ENCODE measurements around the gene ADCYAP1.

The ADCYAP1 gene

DNA sequence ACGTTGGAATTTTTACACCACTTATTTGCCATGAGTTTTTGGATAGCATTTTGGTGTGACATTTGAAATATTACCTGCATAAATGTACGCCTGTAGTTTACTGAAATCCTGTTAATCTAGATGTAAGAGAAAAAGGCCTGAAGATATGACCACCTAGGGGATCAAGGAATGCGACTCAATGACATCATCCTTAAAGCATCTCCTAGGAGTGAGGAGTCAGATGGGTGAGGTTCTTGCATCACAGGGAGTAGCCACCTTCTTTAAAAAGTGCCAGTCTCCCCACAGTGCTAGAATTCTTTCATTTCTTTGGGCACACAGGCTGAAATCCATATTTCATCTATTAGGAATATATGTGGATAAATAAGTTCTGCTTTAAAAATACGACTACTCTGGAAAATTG is 34.5 kb downstream of the ADCYAP1 start:
- no peak overlapping the region for H3K4me3 ChIP-seq (replicated peaks; ENCODE audit: low read depth, low read length)
- TF ChIP-seq, protein P1, sequence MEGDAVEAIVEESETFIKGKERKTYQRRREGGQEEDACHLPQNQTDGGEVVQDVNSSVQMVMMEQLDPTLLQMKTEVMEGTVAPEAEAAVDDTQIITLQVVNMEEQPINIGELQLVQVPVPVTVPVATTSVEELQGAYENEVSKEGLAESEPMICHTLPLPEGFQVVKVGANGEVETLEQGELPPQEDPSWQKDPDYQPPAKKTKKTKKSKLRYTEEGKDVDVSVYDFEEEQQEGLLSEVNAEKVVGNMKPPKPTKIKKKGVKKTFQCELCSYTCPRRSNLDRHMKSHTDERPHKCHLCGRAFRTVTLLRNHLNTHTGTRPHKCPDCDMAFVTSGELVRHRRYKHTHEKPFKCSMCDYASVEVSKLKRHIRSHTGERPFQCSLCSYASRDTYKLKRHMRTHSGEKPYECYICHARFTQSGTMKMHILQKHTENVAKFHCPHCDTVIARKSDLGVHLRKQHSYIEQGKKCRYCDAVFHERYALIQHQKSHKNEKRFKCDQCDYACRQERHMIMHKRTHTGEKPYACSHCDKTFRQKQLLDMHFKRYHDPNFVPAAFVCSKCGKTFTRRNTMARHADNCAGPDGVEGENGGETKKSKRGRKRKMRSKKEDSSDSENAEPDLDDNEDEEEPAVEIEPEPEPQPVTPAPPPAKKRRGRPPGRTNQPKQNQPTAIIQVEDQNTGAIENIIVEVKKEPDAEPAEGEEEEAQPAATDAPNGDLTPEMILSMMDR (IDR thresholded peaks at IDR 0.05; ENCODE audit: low read depth, low read length, missing control alignments): no peak
- DNase-seq (ENCODE audit: extremely low read depth, low read depth): no peak

DNA sequence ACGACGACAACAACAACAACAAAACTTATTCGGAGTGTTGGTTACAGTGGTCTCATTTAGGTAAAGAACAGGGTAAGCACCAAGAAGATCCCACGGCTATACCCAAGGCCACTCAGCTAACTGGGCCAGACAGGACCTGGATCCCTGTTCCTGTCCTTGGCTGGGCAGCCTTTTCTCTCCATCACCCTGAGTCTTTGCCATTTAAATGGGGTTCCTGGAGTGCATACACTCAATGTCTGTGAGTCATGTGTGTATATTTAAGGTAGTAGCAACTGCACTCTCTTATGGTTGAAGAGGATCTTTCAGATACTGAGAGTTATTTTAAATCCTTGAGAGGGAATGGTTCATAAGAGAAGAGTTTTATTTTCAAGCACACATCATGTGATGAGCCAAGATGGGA is 35.3 kb downstream of the ADCYAP1 start:
- no peak overlapping the region for H3K4me3 ChIP-seq (replicated peaks; ENCODE audit: low read depth, low read length)
- TF ChIP-seq, protein P1 (IDR thresholded peaks at IDR 0.05; ENCODE audit: low read depth, low read length, missing control alignments): no peak
- no peak for DNase-seq (ENCODE audit: extremely low read depth, low read depth)

DNA sequence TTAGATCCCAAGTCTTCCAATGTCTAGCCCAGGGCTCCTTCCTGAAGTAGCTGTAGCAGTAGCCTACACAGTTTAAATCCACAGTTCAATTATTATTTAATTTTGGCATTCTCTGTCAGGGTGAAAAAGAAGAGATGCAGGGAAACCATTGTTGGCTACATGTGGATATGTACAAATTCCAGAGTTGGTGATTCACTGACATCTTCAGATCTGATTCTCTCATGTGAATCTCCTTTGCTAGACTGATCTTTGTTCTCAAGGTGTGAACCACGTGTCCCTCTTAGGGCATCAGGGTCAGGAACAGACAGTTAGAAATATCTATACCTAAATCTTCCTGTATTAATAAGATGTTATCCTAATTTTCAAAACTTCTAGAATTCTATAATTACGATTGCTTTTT is 36.7 kb downstream of the ADCYAP1 start:
- no peak overlapping the region for H3K4me3 ChIP-seq (replicated peaks; ENCODE audit: low read depth, low read length)
- TF ChIP-seq, protein P1 (IDR thresholded peaks at IDR 0.05; ENCODE audit: low read depth, low read length, missing control alignments): no peak
- no peak for DNase-seq (ENCODE audit: extremely low read depth, low read depth)

DNA sequence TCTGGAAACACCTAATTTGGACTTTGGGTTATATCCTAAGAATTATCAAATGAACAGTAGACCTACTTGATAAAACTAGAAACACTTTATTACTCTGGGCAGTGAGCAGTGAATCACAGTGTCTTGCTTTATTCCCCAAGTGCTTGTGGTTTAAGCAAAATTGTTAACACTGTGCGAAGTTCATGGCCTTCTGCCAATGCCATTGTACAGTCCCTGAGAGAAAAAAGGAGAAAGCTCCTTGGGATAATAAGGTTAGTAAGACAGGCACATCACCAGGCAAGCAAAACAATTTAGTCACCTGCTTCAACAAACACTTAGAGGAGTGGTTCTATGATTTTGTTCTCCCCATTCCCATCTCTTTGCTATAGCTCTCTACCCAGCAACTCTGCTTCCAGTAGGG is 39.8 kb downstream of the ADCYAP1 start:
- no peak for DNase-seq (ENCODE audit: extremely low read depth, low read depth)
- H3K4me3 ChIP-seq (replicated peaks; ENCODE audit: low read depth, low read length): no peak overlapping the region
- TF ChIP-seq, protein P1 (IDR thresholded peaks at IDR 0.05; ENCODE audit: low read depth, low read length, missing control alignments): no peak

DNA sequence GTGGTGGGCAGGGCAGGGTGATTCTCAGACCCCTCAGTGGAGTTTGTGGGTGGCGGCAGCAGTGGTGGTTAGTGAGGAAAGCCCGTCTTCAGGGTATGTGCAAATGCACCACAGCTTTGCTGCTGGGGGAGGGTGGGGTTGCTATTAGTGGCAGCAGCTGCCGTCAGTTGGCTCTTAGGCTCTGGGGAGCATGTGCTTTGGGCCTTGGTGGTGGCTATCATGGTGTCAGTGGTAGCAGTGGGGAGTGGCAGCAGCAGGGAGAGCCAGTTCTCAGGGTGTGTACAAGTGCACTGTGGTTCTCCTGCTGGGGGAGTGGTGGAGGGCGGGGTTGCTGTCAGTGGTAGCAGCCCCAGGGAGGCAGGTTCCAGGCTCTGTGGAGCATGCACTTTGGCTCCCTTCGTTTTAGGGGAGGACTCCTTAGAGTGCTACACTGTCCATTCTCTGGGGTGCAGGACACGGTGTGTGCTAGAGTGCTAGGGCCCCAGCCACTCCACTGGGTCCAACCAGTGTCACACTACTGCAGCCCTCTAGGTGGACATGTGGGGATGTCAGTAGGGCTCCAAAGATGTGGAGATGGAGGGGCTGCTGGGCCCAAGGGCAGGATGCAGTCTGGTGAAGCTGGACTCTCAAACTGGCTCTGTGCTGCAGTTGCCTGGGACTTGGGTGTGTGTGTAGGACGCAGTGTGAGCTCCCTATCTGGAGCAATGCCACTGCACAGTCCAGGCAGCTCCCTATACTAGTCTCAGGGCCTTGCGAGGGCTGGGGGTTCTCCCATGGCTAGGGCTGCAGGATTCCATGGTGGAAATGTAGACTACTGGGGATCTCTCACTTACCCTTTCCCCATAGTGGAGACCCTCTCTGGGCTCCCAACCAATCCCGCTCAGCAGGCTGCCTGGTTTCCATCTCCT is 45.3 kb downstream of the ADCYAP1 start:
- no peak for DNase-seq (ENCODE audit: extremely low read depth, low read depth)
- TF ChIP-seq, protein P1 (IDR thresholded peaks at IDR 0.05; ENCODE audit: low read depth, low read length, missing control alignments): no peak
- H3K4me3 ChIP-seq (replicated peaks; ENCODE audit: low read depth, low read length): no peak overlapping the region

DNA sequence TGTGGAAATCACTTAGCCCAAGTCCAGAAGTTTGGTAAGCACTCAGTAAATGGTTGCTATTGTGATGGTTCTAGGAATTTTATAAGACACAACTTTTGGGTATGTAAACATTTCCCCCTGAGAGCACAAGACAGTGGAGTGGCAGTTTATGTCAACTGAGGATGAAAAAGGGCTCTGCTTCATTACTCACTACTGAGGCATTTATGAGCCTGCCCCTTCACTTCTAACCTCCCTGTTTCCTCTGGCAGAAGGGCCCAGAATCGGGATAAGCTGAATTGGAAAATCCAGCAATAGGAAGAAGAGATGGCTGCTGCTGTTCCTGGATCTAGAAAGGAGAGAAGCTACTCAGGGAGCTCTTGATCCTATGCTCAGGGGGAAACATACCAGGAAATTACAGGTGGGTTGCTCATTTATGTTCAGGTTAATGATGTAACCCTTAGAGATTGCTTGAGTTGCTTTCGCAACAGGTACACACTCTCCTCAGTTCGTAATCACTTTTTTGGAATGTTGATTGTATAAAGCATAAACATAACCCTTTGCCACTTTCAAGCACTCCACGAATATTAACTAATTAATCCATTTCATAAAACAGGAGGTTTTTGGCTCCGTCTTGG is 46.3 kb downstream of the ADCYAP1 start:
- DNase-seq (ENCODE audit: extremely low read depth, low read depth): no peak
- TF ChIP-seq, protein P1 (IDR thresholded peaks at IDR 0.05; ENCODE audit: low read depth, low read length, missing control alignments): no peak
- H3K4me3 ChIP-seq (replicated peaks; ENCODE audit: low read depth, low read length): no peak overlapping the region
